SK-MEL-5 (cell line): ENCODE data around the gene DTNB. TPM values are rescaled to one million over a fixed set of nuclear protein-coding genes. Genes with fewer than 3 reads are reported as not detected.
"Not testable (repeated sequence)": the region's sequence is repeated elsewhere in the genome, so short reads cannot be mapped to it uniquely, and the experiment has no call there.

Source experiments
- DNase-seq: peaks from one replicate; pipeline ENCODE4 v3.0.0-alpha.2; 2016; ENCODE audit warnings: low read depth, low spot score
- in situ Hi-C: cut with HindIII; loops from 2 replicates; pipeline ENCODE4 v1.10.0; 2016; ENCODE audit warnings: low sequenced_read_pairs, high pct_unique_total_duplicates, low pct_unique_long_range_greater_than_20kb
- polyA plus RNA-seq, 2 experiments: library from polyadenylated mRNA; depleted of rRNA; stranded (reverse); fragments of >200 nt; gene quantifications; 2 replicates each; pipeline ENCODE4 v1.2.3, GENCODE V29; 2015
- total RNA-seq: library from RNA; depleted of rRNA; stranded (reverse); fragments of >200 nt; shearing (Covaris generic); gene quantifications from 2 replicates; pipeline ENCODE4 v1.2.3, GENCODE V29; 2014; rRNA removed

DTNB gene
- total RNA-seq = 18.0 and 19.9 TPM in 2 replicates
- 26.4 and 33.3 TPM in 2 replicates for polyA plus RNA-seq (2015; cell fraction: cytosol; rRNA removed)
- 29.3 and 39.4 TPM in 2 replicates for polyA plus RNA-seq (2015; cell fraction: nucleus; rRNA removed)

GRCh38 chr2:25673300-25674076 is at the start of gene DTNB:
TSS of gene DTNB (minus strand) at chr2:25673577. CDS start at chr2:25652660, 20,917 bp downstream.
- in situ Hi-C loops = no loop called here
- peak; percentile 63 for DNase-seq

- no peak for DNase-seq
- in situ Hi-C loops = no loop called here
Measured at GRCh38 chr2:25722224-25722623, 48.8 kb upstream of the DTNB start.

GRCh38 chr2:25720575-25720974 is 47.2 kb upstream of the DTNB start:
- DNase-seq = no peak
- in situ Hi-C loops = no loop called here

- in situ Hi-C loops = no loop called here
- peak; percentile 67 for DNase-seq
Measured at GRCh38 chr2:25714740-25715139, 41.4 kb upstream of the DTNB start.

- DNase-seq = no peak
- in situ Hi-C loops = no loop called here
Measured at GRCh38 chr2:25712455-25712854, 39.1 kb upstream of the DTNB start.

GRCh38 chr2:25711675-25712354 is 38.4 kb upstream of the DTNB start:
- DNase-seq = no peak
- in situ Hi-C loops = no loop called here

GRCh38 chr2:25710750-25711149 is 37.4 kb upstream of the DTNB start:
- no peak for DNase-seq
- in situ Hi-C loops = no loop called here

- in situ Hi-C loops = no loop called here
- no peak for DNase-seq
Measured at GRCh38 chr2:25709349-25709748, 36.0 kb upstream of the DTNB start.

- in situ Hi-C loops = no loop called here
- no peak for DNase-seq
Measured at GRCh38 chr2:25707927-25708590, 34.7 kb upstream of the DTNB start.

GRCh38 chr2:25705575-25705974 is 32.2 kb upstream of the DTNB start:
- in situ Hi-C loops = not testable (repeated sequence)

GRCh38 chr2:25701801-25702200 is 28.4 kb upstream of the DTNB start:
- in situ Hi-C loops = no loop called here

More at GRCh38 chr2:25705575-25705974, 32.2 kb upstream of the DTNB start:
- not testable (repeated sequence) for DNase-seq

GRCh38 chr2:25700221-25700660 is 26.9 kb upstream of the DTNB start:
- DNase-seq = peak; percentile 73
- in situ Hi-C loops = no loop called here

More at GRCh38 chr2:25701801-25702200, 28.4 kb upstream of the DTNB start:
- DNase-seq = no peak

- in situ Hi-C loops = no loop called here
- DNase-seq = no peak
Measured at GRCh38 chr2:25699216-25699615, 25.8 kb upstream of the DTNB start.

- in situ Hi-C loops = no loop called here
- DNase-seq = no peak
Measured at GRCh38 chr2:25698752-25699151, 25.4 kb upstream of the DTNB start.

GRCh38 chr2:25697559-25698341 is 24.4 kb upstream of the DTNB start:
- DNase-seq = no peak
- in situ Hi-C loops = no loop called here

GRCh38 chr2:25692737-25693445 is 19.5 kb upstream of the DTNB start:
- DNase-seq = peak; percentile 75
- in situ Hi-C loops = no loop called here

- DNase-seq = peak; percentile 98
- in situ Hi-C loops = no loop called here
Measured at GRCh38 chr2:25692143-25692542, 18.8 kb upstream of the DTNB start.
